Loucy (cell line): ENCODE results near the gene PLS1.

Experiments
- H2AFZ ChIP-seq: fragments of 200-600 bp; sonication (generic); 2 replicates; pipeline ENCODE4 v1.6.0; 2016; ENCODE audit warnings: antibody characterized with exemption, mild to moderate bottlenecking, low read length, moderate library complexity
- H3F3A ChIP-seq: fragments of 200-600 bp; 2 replicates; pipeline ENCODE4 v1.6.0; 2016; ENCODE audit warnings: antibody characterized with exemption, low read depth, mild to moderate bottlenecking
- H3K27me3 ChIP-seq: fragments of 200-600 bp; sonication (generic); 2 replicates; pipeline ENCODE4 v1.6.1; 2014; ENCODE audit warnings: low read length, mild to moderate bottlenecking; ENCODE audit not compliant: insufficient read depth, poor library complexity, severe bottlenecking
- H3K36me3 ChIP-seq: fragments of 200-600 bp; sonication (generic); 2 replicates; pipeline ENCODE4 v1.6.1; 2016; ENCODE audit warnings: low read length; ENCODE audit not compliant: insufficient read depth
- H3K4me1 ChIP-seq: fragments of 200-600 bp; sonication (generic); 2 replicates; pipeline ENCODE4 v1.5.1; 2014; ENCODE audit warnings: low read length, mild to moderate bottlenecking; ENCODE audit not compliant: insufficient read depth, poor library complexity, severe bottlenecking
- H3K4me2 ChIP-seq: fragments of 200-600 bp; sonication (generic); 2 replicates; pipeline ENCODE4 v1.6.0; 2014; ENCODE audit warnings: antibody characterized with exemption, low read length, low read depth, mild to moderate bottlenecking; ENCODE audit not compliant: poor library complexity, severe bottlenecking
- H3K4me3 ChIP-seq: fragments of 200-600 bp; sonication (generic); 2 replicates; pipeline ENCODE4 v1.5.1; 2014; ENCODE audit warnings: low read length, mild to moderate bottlenecking, mixed read lengths; ENCODE audit not compliant: poor library complexity, severe bottlenecking
- H3K79me2 ChIP-seq: fragments of 200-600 bp; sonication (generic); 2 replicates; pipeline ENCODE4 v1.6.1; 2014; ENCODE audit warnings: low read length; ENCODE audit not compliant: insufficient read depth
- H3K9ac ChIP-seq: fragments of 200-600 bp; sonication (generic); 2 replicates; pipeline ENCODE4 v1.6.0; 2014; ENCODE audit warnings: mild to moderate bottlenecking, low read depth, low read length, moderate library complexity; ENCODE audit not compliant: poor library complexity, severe bottlenecking
- H3K9me2 ChIP-seq: fragments of 200-600 bp; sonication (generic); replicated peaks from 2 replicates; pipeline ENCODE4 v1.6.1; 2016; ENCODE audit warnings: low read depth, low read length, mixed read lengths
- H3K9me3 ChIP-seq: fragments of 200-600 bp; sonication (generic); 2 replicates; pipeline ENCODE4 v1.6.1; 2014; ENCODE audit warnings: mild to moderate bottlenecking, antibody characterized with exemption, low read length, low read depth; ENCODE audit not compliant: insufficient read depth
- H4K20me1 ChIP-seq: fragments of 200-600 bp; sonication (generic); 2 replicates; pipeline ENCODE4 v1.6.0; 2014; ENCODE audit warnings: antibody characterized with exemption, low read length, mild to moderate bottlenecking; ENCODE audit not compliant: insufficient read depth, poor library complexity, severe bottlenecking
- CTCF ChIP-seq: fragments of 200-600 bp; sonication (generic); conservative IDR thresholded peaks from 2 replicates; pipeline ENCODE4 v1.5.1; 2014; ENCODE audit warnings: mild to moderate bottlenecking, antibody characterized with exemption, low read length
- EZH2phosphoT487 ChIP-seq: fragments of 200-600 bp; IDR thresholded peaks from 2 replicates; pipeline ENCODE4 v1.6.1; 2018; ENCODE audit warnings: antibody characterized with exemption, mild to moderate bottlenecking, moderate library complexity, borderline replicate concordance

PLS1 gene

DNA sequence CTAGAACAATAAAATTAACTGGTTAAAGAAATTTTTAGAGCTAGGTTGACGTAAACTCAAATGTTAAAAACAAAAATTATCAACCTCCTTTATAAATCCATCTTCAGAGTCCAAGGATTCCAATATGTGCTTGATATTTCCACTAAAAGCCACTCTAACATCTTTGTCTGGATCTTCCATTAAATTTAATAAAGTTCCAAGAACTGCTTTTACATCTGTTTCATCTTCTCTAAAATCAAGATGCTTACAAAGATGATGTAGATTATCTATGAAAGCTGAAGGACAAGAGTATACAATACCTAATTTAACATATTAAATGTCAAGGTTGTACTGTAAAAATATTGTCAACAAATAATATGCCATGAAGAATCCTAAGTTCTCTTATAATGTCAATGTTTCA lies 42.5 kb upstream of the PLS1 start:
- no peaks in the 10 kb centered on the region for H4K20me1 ChIP-seq
- H3K36me3 ChIP-seq = peaks cover 34% of the 10 kb centered on the region
- no peaks in the 10 kb centered on the region for H3K4me1 ChIP-seq
- no peak overlapping the region for H2AFZ ChIP-seq
- no peaks in the 10 kb centered on the region for H3F3A ChIP-seq
- no peaks in the 10 kb centered on the region for H3K79me2 ChIP-seq
- H3K27me3 ChIP-seq = no peaks in the 10 kb centered on the region
- TF ChIP-seq CTCF (no peak), EZH2phosphoT487 (no peak)
- H3K4me3 ChIP-seq = no peak overlapping the region
- H3K9me3 ChIP-seq = no peaks in the 10 kb centered on the region
- H3K4me2 ChIP-seq = no peak overlapping the region
- no peak overlapping the region for H3K9ac ChIP-seq
- H3K9me2 ChIP-seq = no peaks in the 10 kb centered on the region

DNA sequence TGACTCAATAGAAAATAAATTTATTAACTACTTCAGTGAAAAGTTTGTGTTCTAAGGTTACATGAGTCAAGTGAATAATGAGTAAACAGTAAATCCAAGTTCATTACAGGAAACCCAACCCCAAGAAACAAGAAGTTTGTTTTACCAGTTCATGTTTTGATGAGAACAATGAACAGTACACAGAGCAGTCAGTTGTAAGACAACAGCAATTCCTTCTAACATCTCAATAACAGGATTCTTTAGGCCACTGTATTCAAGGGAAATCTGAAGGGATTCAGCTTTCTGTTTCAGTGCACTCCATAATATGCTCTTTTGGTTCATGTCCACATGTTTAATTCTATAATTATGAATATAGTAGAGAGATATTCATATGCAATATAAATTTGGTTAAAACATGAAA lies 36.1 kb upstream of the PLS1 start:
- no peaks in the 10 kb centered on the region for H3K9me2 ChIP-seq
- no peaks in the 10 kb centered on the region for H3F3A ChIP-seq
- no peaks in the 10 kb centered on the region for H3K79me2 ChIP-seq
- H3K27me3 ChIP-seq = no peaks in the 10 kb centered on the region
- no peak overlapping the region for H3K9ac ChIP-seq
- TF ChIP-seq EZH2phosphoT487 (no peak), CTCF (no peak)
- H3K36me3 ChIP-seq = peaks cover 33% of the 10 kb centered on the region
- H4K20me1 ChIP-seq = no peaks in the 10 kb centered on the region
- H3K4me1 ChIP-seq = no peaks in the 10 kb centered on the region
- H3K4me2 ChIP-seq = no peak overlapping the region
- no peaks in the 10 kb centered on the region for H3K9me3 ChIP-seq
- H3K4me3 ChIP-seq = no peak overlapping the region
- no peak overlapping the region for H2AFZ ChIP-seq

GRCh38 chr3:142563496-142563997 lies 32.6 kb upstream of the PLS1 start:
- no peak for TF ChIP-seq CTCF
- TF ChIP-seq EZH2phosphoT487 = no peak
- no peaks in the 10 kb centered on the region for H3K27me3 ChIP-seq
- no peak overlapping the region for H3K4me3 ChIP-seq
- H3K9me2 ChIP-seq = no peaks in the 10 kb centered on the region
- H3K4me2 ChIP-seq = no peak overlapping the region
- H3K36me3 ChIP-seq = peaks cover 23% of the 10 kb centered on the region
- no peaks in the 10 kb centered on the region for H3K79me2 ChIP-seq
- H3K4me1 ChIP-seq = no peaks in the 10 kb centered on the region
- no peak overlapping the region for H3K9ac ChIP-seq
- H2AFZ ChIP-seq = no peak overlapping the region
- H3F3A ChIP-seq = no peaks in the 10 kb centered on the region
- H4K20me1 ChIP-seq = no peaks in the 10 kb centered on the region
- no peaks in the 10 kb centered on the region for H3K9me3 ChIP-seq
